Neural cell (in vitro differentiated cells): ENCODE measurements around the gene EHBP1. TPM values are rescaled to one million over a fixed set of nuclear protein-coding genes. Genes with fewer than 3 reads are reported as not detected.

Experiments used
- H2AFZ ChIP-seq: fragments of 200-600, 300-800 bp; sonication (generic), shearing (Covaris generic); 2 replicates; pipeline ENCODE4 v1.6.0; 2014; ENCODE audit warnings: low read depth, mild to moderate bottlenecking, antibody characterized with exemption, low read length, moderate library complexity
- H3F3A ChIP-seq: fragments of 200-600 bp; shearing (Covaris generic); 2 replicates; pipeline ENCODE4 v1.6.1; 2016; ENCODE audit warnings: mild to moderate bottlenecking, moderate library complexity, mixed read lengths, antibody characterized with exemption, low read length; ENCODE audit not compliant: insufficient read depth, poor library complexity, severe bottlenecking
- H3K27ac ChIP-seq: fragments of 200-600, 300-800 bp; sonication (generic), shearing (Covaris generic); 2 replicates; pipeline ENCODE4 v1.5.1; 2014; ENCODE audit warnings: mild to moderate bottlenecking, low read length, moderate library complexity
- H3K27me3 ChIP-seq: fragments of 300-800, 200-600 bp; sonication (generic), shearing (Covaris generic); 2 replicates; pipeline ENCODE4 v1.6.0; 2014; ENCODE audit warnings: mild to moderate bottlenecking, low read depth, low read length, moderate library complexity; ENCODE audit not compliant: insufficient read depth
- H3K36me3 ChIP-seq: fragments of 300-800, 200-600 bp; sonication (generic), shearing (Covaris generic); 2 replicates; pipeline ENCODE4 v1.5.1; 2014; ENCODE audit warnings: mild to moderate bottlenecking, antibody characterized with exemption, low read length, moderate library complexity; ENCODE audit not compliant: insufficient read depth
- H3K4me2 ChIP-seq: fragments of 300-800, 200-600 bp; sonication (generic), shearing (Covaris generic); 2 replicates; pipeline ENCODE4 v1.6.0; 2014; ENCODE audit warnings: mild to moderate bottlenecking, low read length
- H3K4me3 ChIP-seq: fragments of 300-800, 200-600 bp; sonication (generic), shearing (Covaris generic); 2 replicates; pipeline ENCODE4 v1.5.1; 2014; ENCODE audit warnings: mild to moderate bottlenecking, low read length, moderate library complexity
- H3K79me2 ChIP-seq: fragments of 200-600 bp; shearing (Covaris generic); replicated peaks from 2 replicates; pipeline ENCODE4 v1.6.0; 2014; ENCODE audit warnings: mild to moderate bottlenecking, low read length, moderate library complexity; ENCODE audit not compliant: insufficient read depth
- H3K9ac ChIP-seq: fragments of 300-800, 200-600 bp; sonication (generic), shearing (Covaris generic); 2 replicates; pipeline ENCODE4 v1.6.1; 2016; ENCODE audit warnings: mild to moderate bottlenecking, low read length, mixed read lengths
- H3K9me2 ChIP-seq: fragments of 200-600 bp; shearing (Covaris generic); 2 replicates; pipeline ENCODE4 v1.6.1; 2016; ENCODE audit warnings: mild to moderate bottlenecking, low read length, mixed read lengths; ENCODE audit not compliant: insufficient read depth
- H3K9me3 ChIP-seq: fragments of 200-600, 300-800 bp; sonication (generic), shearing (Covaris generic); 2 replicates; pipeline ENCODE4 v1.6.1; 2016; ENCODE audit warnings: mild to moderate bottlenecking, mixed run types, low read length, moderate library complexity, mixed read lengths
- H4K20me1 ChIP-seq: fragments of 200-600 bp; shearing (Covaris generic); 2 replicates; pipeline ENCODE4 v1.6.1; 2016; ENCODE audit warnings: mild to moderate bottlenecking, mixed run types; ENCODE audit not compliant: insufficient read depth
- CTCF ChIP-seq: fragments of 450-650 bp; IDR thresholded peaks from 2 replicates; pipeline ENCODE4 v1.5.1; 2014; ENCODE audit warnings: antibody characterized with exemption, mild to moderate bottlenecking, moderate library complexity; ENCODE audit not compliant: poor library complexity, severe bottlenecking
- EP300 ChIP-seq: fragments of 450-650 bp; conservative IDR thresholded peaks from 2 replicates; pipeline ENCODE4 v1.6.1; 2014; ENCODE audit warnings: antibody characterized with exemption, mild to moderate bottlenecking, moderate library complexity; ENCODE audit not compliant: poor library complexity, severe bottlenecking
- EZH2 ChIP-seq: fragments of 200-600, 300-800 bp; shearing (Covaris generic), sonication (generic); IDR thresholded peaks from 2 replicates; pipeline ENCODE4 v1.6.1; 2014; ENCODE audit warnings: antibody characterized with exemption, low read length, borderline replicate concordance, mild to moderate bottlenecking; ENCODE audit not compliant: insufficient read depth, poor library complexity, severe bottlenecking
- MXI1 ChIP-seq: fragments of 450-650 bp; conservative IDR thresholded peaks from 2 replicates; pipeline ENCODE4 v1.6.1; 2014; ENCODE audit warnings: antibody characterized with exemption, mild to moderate bottlenecking; ENCODE audit not compliant: poor library complexity, severe bottlenecking
- POLR2AphosphoS5 ChIP-seq: IDR thresholded peaks from 2 replicates; pipeline ENCODE4 v1.6.1; 2012
- RAD21 ChIP-seq: fragments of 450-650 bp; conservative IDR thresholded peaks from 2 replicates; pipeline ENCODE4 v1.6.1; 2014; ENCODE audit warnings: antibody characterized with exemption, mild to moderate bottlenecking, moderate library complexity
- REST ChIP-seq: IDR thresholded peaks from 2 replicates; pipeline ENCODE4 v1.6.1; 2012; ENCODE audit warnings: borderline replicate concordance
- SMC3 ChIP-seq: fragments of 450-650 bp; conservative IDR thresholded peaks from 2 replicates; pipeline ENCODE4 v1.6.1; 2014; ENCODE audit warnings: antibody characterized with exemption, mild to moderate bottlenecking, moderate library complexity; ENCODE audit not compliant: poor library complexity
- TAF1 ChIP-seq: IDR thresholded peaks from 2 replicates; pipeline ENCODE4 v1.6.1; 2012; ENCODE audit warnings: low read depth
- polyA plus RNA-seq: library from polyadenylated mRNA; depleted of rRNA; stranded (reverse); fragments of >200 nt; gene quantifications from 2 replicates; pipeline ENCODE4 v1.2.3, GENCODE V29; 2014

The EHBP1 gene
- polyA plus RNA-seq, 1 donor from 2014 or later, result 52.6 TPM

GRCh38 chr2:62718225-62718822 is 12.8 kb downstream of the EHBP1 start:
- no peaks in the 10 kb centered on the region for H3K9me3 ChIP-seq
- H3K4me2 ChIP-seq, result no peak overlapping the region
- no peaks in the 10 kb centered on the region for H3K27me3 ChIP-seq
- H3K4me3 ChIP-seq, result no peak overlapping the region
- no peaks in the 10 kb centered on the region for H3K9me2 ChIP-seq
- H3K27ac ChIP-seq, result no peak overlapping the region
- no peaks in the 10 kb centered on the region for H4K20me1 ChIP-seq
- no peak overlapping the region for H3K9ac ChIP-seq
- no peaks in the 10 kb centered on the region for H3K36me3 ChIP-seq
- peaks cover 52% of the 10 kb centered on the region for H3K79me2 ChIP-seq
- H3F3A ChIP-seq, result no peaks in the 10 kb centered on the region
- TF ChIP-seq TAF1, result no peak
- TF ChIP-seq CTCF, result no peak
- TF ChIP-seq REST, result no peak
- TF ChIP-seq SMC3, result no peak
- no peak for TF ChIP-seq EZH2
- H2AFZ ChIP-seq, result no peak overlapping the region

- no peaks in the 10 kb centered on the region for H3K27me3 ChIP-seq
- H3K9ac ChIP-seq, result no peak overlapping the region
- no peak overlapping the region for H3K4me2 ChIP-seq
- TF ChIP-seq CTCF, result no peak
- TF ChIP-seq EZH2, result no peak
- TF ChIP-seq RAD21, result no peak
- TF ChIP-seq EP300, result no peak
- no peak for TF ChIP-seq TAF1
- TF ChIP-seq MXI1, result no peak
- TF ChIP-seq REST, result no peak
- no peak for TF ChIP-seq POLR2AphosphoS5
- no peak for TF ChIP-seq SMC3
- no peak overlapping the region for H2AFZ ChIP-seq
- H3F3A ChIP-seq, result no peaks in the 10 kb centered on the region
- H3K4me3 ChIP-seq, result no peak overlapping the region
- no peaks in the 10 kb centered on the region for H4K20me1 ChIP-seq
- H3K79me2 ChIP-seq, result peaks cover 55% of the 10 kb centered on the region
- no peaks in the 10 kb centered on the region for H3K36me3 ChIP-seq
- H3K9me3 ChIP-seq, result no peaks in the 10 kb centered on the region
- H3K27ac ChIP-seq, result no peak overlapping the region
- no peaks in the 10 kb centered on the region for H3K9me2 ChIP-seq
Measured at GRCh38 chr2:62719757-62720156, 14.2 kb downstream of the EHBP1 start.
